ENCODE measurements around the gene AP3D1.

AP3D1 gene

DNA sequence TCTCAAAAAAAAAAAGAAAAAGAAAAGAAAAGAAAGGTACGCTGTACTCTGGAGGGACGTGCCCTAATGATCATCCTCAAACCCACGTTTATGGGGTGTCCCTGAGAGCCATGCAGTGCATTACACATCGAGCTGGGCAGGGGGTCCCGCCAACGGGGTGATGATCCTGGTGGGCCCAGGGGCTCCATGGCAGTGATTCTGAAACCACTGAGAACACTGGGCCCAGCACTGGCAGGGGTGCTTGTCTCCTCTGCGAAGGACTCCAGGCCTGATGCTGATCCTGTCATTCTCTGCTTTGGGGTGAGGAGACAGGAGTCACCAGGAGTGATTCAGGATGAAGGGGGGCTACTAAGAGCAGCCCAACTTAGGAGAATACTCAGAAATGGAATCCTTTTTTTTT lies 74.0 kb downstream of the AP3D1 start:
- Mint-ChIP-seq H3K9me3 (no peaks in the 10 kb centered on the region), H3K36me3 (ENCODE audit: low read depth) (peaks cover 41% of the 10 kb centered on the region), H3K27ac (no peak overlapping the region), H3K27me3 (ENCODE audit: low read depth) (no peaks in the 10 kb centered on the region), H3K4me1 (no peaks in the 10 kb centered on the region), H3K4me3 (no peak overlapping the region)
- TF ChIP-seq, protein P1, sequence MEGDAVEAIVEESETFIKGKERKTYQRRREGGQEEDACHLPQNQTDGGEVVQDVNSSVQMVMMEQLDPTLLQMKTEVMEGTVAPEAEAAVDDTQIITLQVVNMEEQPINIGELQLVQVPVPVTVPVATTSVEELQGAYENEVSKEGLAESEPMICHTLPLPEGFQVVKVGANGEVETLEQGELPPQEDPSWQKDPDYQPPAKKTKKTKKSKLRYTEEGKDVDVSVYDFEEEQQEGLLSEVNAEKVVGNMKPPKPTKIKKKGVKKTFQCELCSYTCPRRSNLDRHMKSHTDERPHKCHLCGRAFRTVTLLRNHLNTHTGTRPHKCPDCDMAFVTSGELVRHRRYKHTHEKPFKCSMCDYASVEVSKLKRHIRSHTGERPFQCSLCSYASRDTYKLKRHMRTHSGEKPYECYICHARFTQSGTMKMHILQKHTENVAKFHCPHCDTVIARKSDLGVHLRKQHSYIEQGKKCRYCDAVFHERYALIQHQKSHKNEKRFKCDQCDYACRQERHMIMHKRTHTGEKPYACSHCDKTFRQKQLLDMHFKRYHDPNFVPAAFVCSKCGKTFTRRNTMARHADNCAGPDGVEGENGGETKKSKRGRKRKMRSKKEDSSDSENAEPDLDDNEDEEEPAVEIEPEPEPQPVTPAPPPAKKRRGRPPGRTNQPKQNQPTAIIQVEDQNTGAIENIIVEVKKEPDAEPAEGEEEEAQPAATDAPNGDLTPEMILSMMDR (IDR thresholded peaks at IDR 0.05; ENCODE audit: unreplicated experiment in 3 of 3), result no peak

DNA sequence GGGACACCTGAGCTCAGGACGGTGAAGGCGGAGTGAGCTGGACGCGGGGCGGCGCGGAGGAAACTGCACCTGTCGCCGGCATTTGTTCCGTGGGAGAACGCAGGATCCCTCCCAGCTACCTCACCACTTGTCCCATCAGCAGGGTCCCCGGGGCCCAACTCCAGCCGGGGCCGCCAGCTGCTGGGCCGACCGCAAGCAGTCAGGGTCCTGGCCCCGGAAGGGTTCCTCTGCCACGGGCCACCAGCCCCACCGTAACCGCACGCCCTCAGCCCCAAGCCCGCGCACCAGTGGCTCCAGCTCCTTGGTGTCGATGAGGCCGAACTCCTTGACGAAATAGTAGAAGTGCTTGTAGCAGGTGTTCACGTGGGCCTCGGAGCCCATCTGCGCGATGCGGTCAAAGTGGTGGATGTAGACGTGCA lies 74.8 kb downstream of the AP3D1 start:
- peaks cover 48% of the 10 kb centered on the region for H3K36me3 Mint-ChIP-seq (ENCODE audit: low read depth)
- TF ChIP-seq, protein P1 (IDR thresholded peaks at IDR 0.05; ENCODE audit: unreplicated experiment in 3 of 3), result no peak
- no peak overlapping the region for H3K4me3 Mint-ChIP-seq
- H3K4me1 Mint-ChIP-seq, result no peaks in the 10 kb centered on the region
- no peak overlapping the region for H3K27ac Mint-ChIP-seq
- no peaks in the 10 kb centered on the region for H3K9me3 Mint-ChIP-seq
- H3K27me3 Mint-ChIP-seq (ENCODE audit: low read depth), result no peaks in the 10 kb centered on the region

DNA sequence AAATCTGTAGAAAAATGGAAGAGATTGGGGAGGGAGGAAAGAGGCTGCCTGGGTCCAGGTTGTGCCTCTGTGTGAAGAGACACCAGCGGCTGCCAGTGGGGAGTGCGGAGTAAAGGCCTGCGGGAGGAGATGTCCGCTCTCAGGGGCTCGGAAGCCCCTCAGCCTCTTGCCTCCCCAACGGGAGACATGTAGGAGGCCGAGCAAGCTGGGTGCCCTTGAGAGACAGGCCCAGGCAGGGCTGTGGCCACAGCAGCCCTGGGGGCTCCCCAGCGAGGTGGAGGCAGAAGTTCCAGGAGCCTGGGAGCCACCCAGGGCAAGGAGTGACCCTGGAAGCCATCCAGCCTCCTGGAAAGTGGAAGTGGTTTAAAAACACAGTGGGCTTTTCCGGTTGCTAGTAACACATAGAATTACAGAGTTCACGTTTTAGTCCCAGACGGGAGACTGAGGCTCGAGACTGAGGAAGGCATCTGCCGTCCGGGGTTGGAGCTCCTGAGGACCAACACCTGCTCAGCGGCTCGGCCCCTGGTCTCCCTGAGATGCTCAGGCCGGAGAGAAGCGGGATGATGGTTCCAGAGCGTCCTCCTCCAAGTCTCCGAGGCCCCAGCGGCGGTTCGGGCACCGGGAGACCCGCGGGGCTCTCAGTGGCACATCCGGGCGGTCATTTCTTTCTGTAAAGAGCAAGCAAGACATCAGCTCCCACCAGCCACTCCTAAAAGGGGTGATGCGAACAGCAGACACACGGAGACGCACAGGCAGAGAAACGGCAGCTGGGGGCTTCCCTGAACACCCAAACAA lies 78.4 kb downstream of the AP3D1 start:
- H3K4me1 Mint-ChIP-seq, result no peaks in the 10 kb centered on the region
- no peak overlapping the region for H3K27ac Mint-ChIP-seq
- H3K9me3 Mint-ChIP-seq, result no peaks in the 10 kb centered on the region
- peaks cover 44% of the 10 kb centered on the region for H3K36me3 Mint-ChIP-seq (ENCODE audit: low read depth)
- no peaks in the 10 kb centered on the region for H3K27me3 Mint-ChIP-seq (ENCODE audit: low read depth)
- no peak overlapping the region for H3K4me3 Mint-ChIP-seq
- TF ChIP-seq, protein P1 (IDR thresholded peaks at IDR 0.05; ENCODE audit: unreplicated experiment in 3 of 3), result no peak

DNA sequence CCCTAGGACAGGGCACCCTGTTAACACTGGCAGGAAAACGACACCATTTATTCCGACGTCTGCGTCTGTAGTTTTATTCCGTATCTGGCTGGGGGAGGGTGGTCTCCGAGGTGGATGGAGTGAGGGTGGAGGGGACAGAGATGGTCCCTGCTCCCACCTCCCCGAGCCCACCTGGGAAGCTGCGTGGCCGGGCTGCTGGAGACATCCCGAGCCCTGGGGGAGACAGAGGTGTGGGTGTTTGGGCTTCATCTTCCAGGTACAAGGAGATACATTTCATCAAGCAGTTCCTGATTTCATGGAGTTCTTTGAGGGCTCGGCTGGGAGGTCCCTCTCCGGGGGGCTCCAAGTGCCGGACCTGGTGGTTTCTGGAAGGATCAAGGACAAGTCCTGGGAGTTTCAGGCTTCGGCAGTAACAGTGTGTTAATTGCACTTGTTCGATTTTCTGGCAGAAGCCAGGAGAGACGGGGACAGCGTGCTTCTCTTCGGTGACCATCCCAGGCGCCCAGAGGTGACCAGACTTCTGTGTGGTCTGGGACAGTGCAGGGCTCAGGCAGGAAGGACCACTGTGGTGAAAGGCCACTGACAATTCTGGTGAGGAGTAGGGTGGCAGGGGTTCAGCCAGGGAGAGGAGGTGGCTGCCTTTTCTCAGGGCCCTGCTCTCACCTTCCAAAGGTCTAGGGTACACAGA lies 80.2 kb downstream of the AP3D1 start:
- H3K36me3 Mint-ChIP-seq (ENCODE audit: low read depth), result peaks cover 32% of the 10 kb centered on the region
- no peaks in the 10 kb centered on the region for H3K4me1 Mint-ChIP-seq
- no peaks in the 10 kb centered on the region for H3K9me3 Mint-ChIP-seq
- H3K4me3 Mint-ChIP-seq, result no peak overlapping the region
- H3K27ac Mint-ChIP-seq, result no peak overlapping the region
- TF ChIP-seq, protein P1 (IDR thresholded peaks at IDR 0.05; ENCODE audit: unreplicated experiment in 3 of 3), result no peak
- H3K27me3 Mint-ChIP-seq (ENCODE audit: low read depth), result no peaks in the 10 kb centered on the region

DNA sequence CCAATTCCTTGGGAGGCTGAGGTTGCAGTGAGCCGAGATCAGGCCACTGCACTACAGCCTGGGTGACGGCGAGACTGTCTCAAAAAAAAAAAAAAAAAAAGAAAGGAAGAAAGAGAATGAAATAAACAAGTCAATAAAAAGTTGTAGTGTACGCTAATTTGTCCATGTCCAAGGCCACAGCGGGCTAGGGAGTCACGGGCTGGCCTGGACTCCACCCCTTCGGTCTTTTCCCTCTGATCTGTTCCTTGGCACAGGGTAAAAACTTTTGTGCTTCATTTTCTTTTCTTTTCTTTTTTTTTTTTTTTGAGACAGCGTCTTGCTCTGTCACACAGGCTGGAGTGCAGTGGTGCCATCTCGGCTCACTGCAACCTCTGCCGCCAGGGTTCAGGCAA lies 80.9 kb downstream of the AP3D1 start:
- H3K9me3 Mint-ChIP-seq, result no peaks in the 10 kb centered on the region
- peaks cover 28% of the 10 kb centered on the region for H3K36me3 Mint-ChIP-seq (ENCODE audit: low read depth)
- H3K4me3 Mint-ChIP-seq, result no peak overlapping the region
- H3K4me1 Mint-ChIP-seq, result no peaks in the 10 kb centered on the region
- no peaks in the 10 kb centered on the region for H3K27me3 Mint-ChIP-seq (ENCODE audit: low read depth)
- TF ChIP-seq, protein P1 (IDR thresholded peaks at IDR 0.05; ENCODE audit: unreplicated experiment in 3 of 3), result no peak
- H3K27ac Mint-ChIP-seq, result no peak overlapping the region

All from nephron (organoid).